Kidney (tissue), 14 donors: ENCODE data around the gene RAPGEF5. TPM values are rescaled to one million over a fixed set of nuclear protein-coding genes. Genes with fewer than 3 reads are reported as not detected.

Source experiments
- DNase-seq, 5 donors: peaks; one replicate each; pipeline ENCODE4 v3.0.0-alpha.2; 2013 to 2020
- FAIRE-seq: peaks from 2 replicates; lab custom pipeline; 2012; peaks lifted over from hg19 to GRCh38; lab: Jason Lieb, UNC
- H3K27ac ChIP-seq, 2 donors: one replicate each; pipeline ENCODE4 v1.7.0; 2013; ENCODE audit warnings: low read depth in 2 of 2, low read length in 2 of 2, inconsistent platforms in 1 of 2
- H3K27me3 ChIP-seq: one replicate; pipeline ENCODE4 v1.7.1; 2013; ENCODE audit warnings: low read length, inconsistent platforms; ENCODE audit not compliant: control insufficient read depth, insufficient read depth
- H3K36me3 ChIP-seq, 3 donors: one replicate each; pipeline versions ENCODE4 v1.7.0 to v1.7.1; 2013; ENCODE audit warnings: low read length in 3 of 3, control low read depth in 1 of 3, inconsistent platforms in 1 of 3; ENCODE audit not compliant: insufficient read depth in 3 of 3, control insufficient read depth in 2 of 3
- H3K4me1 ChIP-seq, 3 donors: one replicate each; pipeline versions ENCODE4 v1.7.0 to v1.7.1; 2013; ENCODE audit warnings: low read length in 3 of 3, inconsistent platforms in 1 of 3, low read depth in 1 of 3; ENCODE audit not compliant: control insufficient read depth in 2 of 3, insufficient read depth in 2 of 3
- H3K4me3 ChIP-seq, 3 donors: one replicate each; pipeline versions ENCODE4 v1.7.0 to v1.8.1; 2013; ENCODE audit warnings: low read length in 3 of 3, control low read depth in 1 of 3, inconsistent platforms in 1 of 3
- H3K9ac ChIP-seq, 3 donors: one replicate each; pipeline versions ENCODE4 v1.7.0 to v1.7.1; 2013; ENCODE audit warnings: low read length in 3 of 3, control low read depth in 1 of 3, inconsistent platforms in 1 of 3
- H3K9me3 ChIP-seq, 3 donors: one replicate each; pipeline versions ENCODE4 v1.7.0 to v1.7.1; 2013; ENCODE audit warnings: low read length in 3 of 3, control low read depth in 1 of 3, inconsistent platforms in 1 of 3; ENCODE audit not compliant: control insufficient read depth in 2 of 3, insufficient read depth in 1 of 3
- intact Hi-C: fragments of 100-400 bp; cut with DNase I; formaldehyde crosslinking; loops from one replicate; pipeline ENCODE4 v1.11.1; 2022
- polyA plus RNA-seq: library from polyadenylated mRNA; stranded (reverse); fragments of 350-450 nt; fragmentation: Illumina TruSeq; extraction: RNeasy Lipid Tissue Mini Kit (QIAGEN cat#74804); gene quantifications from one replicate; pipeline ENCODE4 v1.2.3, GENCODE V29; 2014; ENCODE audit warnings: low read depth, low replicate concordance; ENCODE audit not compliant: insufficient read depth
- total RNA-seq: library from RNA; stranded (reverse); fragmentation: NEBNext Ultra II Directional; extraction: Animal tissue kit (Norgen Biotek cat#: 25700); gene quantifications from one replicate; pipeline ENCODE4 v1.2.1, GENCODE V29; 2021
- TF ChIP-seq, protein P1 (sequence below): IDR thresholded peaks from 3 replicates; pipeline ENCODE4 v1.5.1; 2012; ENCODE audit warnings: mild to moderate bottlenecking, moderate library complexity, borderline replicate concordance; ENCODE audit not compliant: insufficient read depth; ENCODE audit errors: extremely low read depth
- donor health status: control.
- donor health status: control.
- donor health status: control.
- donor health status: control.
- donor health status: control.
- donor health status: DM: yes; HTN: yes; CAD: no.
- donor health status: Normal renal cell carcinoma (clear cell type).

Gene RAPGEF5
- total and polyA plus RNA-seq, 2 donors from 2014 or later, result 3.9 to 67.8 TPM

- Histone ChIP-seq H3K9ac (no peak overlapping the region), H3K9me3 (no peaks in the 10 kb centered on the region), H3K27me3 (no peaks in the 10 kb centered on the region), H3K27ac (no peak overlapping the region), H3K4me1 (no peaks in the 10 kb centered on the region), H3K4me3 (no peak overlapping the region), H3K36me3 (no peaks in the 10 kb centered on the region)
- TF ChIP-seq, protein P1, sequence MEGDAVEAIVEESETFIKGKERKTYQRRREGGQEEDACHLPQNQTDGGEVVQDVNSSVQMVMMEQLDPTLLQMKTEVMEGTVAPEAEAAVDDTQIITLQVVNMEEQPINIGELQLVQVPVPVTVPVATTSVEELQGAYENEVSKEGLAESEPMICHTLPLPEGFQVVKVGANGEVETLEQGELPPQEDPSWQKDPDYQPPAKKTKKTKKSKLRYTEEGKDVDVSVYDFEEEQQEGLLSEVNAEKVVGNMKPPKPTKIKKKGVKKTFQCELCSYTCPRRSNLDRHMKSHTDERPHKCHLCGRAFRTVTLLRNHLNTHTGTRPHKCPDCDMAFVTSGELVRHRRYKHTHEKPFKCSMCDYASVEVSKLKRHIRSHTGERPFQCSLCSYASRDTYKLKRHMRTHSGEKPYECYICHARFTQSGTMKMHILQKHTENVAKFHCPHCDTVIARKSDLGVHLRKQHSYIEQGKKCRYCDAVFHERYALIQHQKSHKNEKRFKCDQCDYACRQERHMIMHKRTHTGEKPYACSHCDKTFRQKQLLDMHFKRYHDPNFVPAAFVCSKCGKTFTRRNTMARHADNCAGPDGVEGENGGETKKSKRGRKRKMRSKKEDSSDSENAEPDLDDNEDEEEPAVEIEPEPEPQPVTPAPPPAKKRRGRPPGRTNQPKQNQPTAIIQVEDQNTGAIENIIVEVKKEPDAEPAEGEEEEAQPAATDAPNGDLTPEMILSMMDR, result no peak
- intact Hi-C loops, result no loop called here
- FAIRE-seq, result no peak
- peak in 1 of 5 donors; percentile 18 for DNase-seq
These were observed 241.3 kb downstream of the RAPGEF5 start for GRCh38 chr7:22115689-22116088.

- Histone ChIP-seq H3K9ac (no peak overlapping the region), H3K36me3 (no peaks in the 10 kb centered on the region), H3K4me3 (no peak overlapping the region), H3K4me1 (no peaks in the 10 kb centered on the region), H3K27me3 (no peaks in the 10 kb centered on the region), H3K9me3 (no peaks in the 10 kb centered on the region), H3K27ac (no peak overlapping the region)
- FAIRE-seq (no peak), DNase-seq (peak in 2 of 5 donors; percentile 13 to 78)
- TF ChIP-seq, protein P1, result no peak
- intact Hi-C loops, result loop anchor here (5.0 kb wide), 1 partner anchor 373 kb away; no protein-coding TSS in a partner anchor
These were observed 242.4 kb downstream of the RAPGEF5 start for GRCh38 chr7:22114440-22114981.

DNA sequence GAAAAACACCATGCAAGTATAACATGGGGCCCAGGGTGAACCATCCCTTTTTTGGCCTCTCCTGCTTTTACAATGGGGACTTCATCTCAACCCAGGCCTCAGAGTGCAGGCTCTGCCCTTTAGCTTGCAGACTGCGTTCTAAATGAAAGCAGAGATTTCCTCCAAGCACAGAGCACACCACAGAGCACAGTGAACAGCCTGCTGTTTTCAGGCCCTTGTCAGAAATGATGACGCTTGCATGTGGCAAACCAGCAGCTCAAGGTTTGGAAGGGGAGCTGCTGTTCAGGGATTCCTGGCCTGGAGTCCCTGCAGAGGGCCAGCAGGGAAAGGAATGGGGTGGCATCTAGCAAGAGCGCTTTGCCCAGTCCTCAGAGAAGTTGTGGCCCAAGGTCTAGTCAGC is 243.9 kb downstream of the RAPGEF5 start:
- TF ChIP-seq, protein P1, result no peak
- Histone ChIP-seq H3K27ac (no peak overlapping the region), H3K9me3 (no peaks in the 10 kb centered on the region), H3K36me3 (no peaks in the 10 kb centered on the region), H3K27me3 (no peaks in the 10 kb centered on the region), H3K4me3 (no peak overlapping the region), H3K4me1 (no peaks in the 10 kb centered on the region), H3K9ac (no peak overlapping the region)
- intact Hi-C loops, result loop anchor here (5.0 kb wide), 1 partner anchor 374 kb away; no protein-coding TSS in a partner anchor
- peak in 2 of 5 donors; percentile 31 to 65 for DNase-seq
- FAIRE-seq, result no peak
